Middle frontal gyrus (tissue), 1 donor: ENCODE data around the gene CYB5D1.
A peak's percentile ranks its signal among the peaks of the same experiment; 100 is the strongest.
"Not testable (repeated sequence)": the region's sequence is repeated elsewhere in the genome, so short reads cannot be mapped to it uniquely, and the experiment has no call there.

Source experiments
- DNase-seq: peaks from one replicate; pipeline ENCODE4 v3.0.0-alpha.2; 2015; ENCODE audit warnings: low spot score; ENCODE audit errors: extremely low spot score

Gene CYB5D1

GRCh38 chr17:7857713-7858521 lies at the start of gene CYB5D1:
Gene CYB5D1 (plus strand): TSS chr17:7858003. CDS start chr17:7858135, 132 bp downstream.
- DNase-seq: peak; percentile 85

- no peak for DNase-seq
Measured at GRCh38 chr17:7809086-7809790, 48.6 kb upstream of the CYB5D1 start.

- not testable (repeated sequence) for DNase-seq
Measured at GRCh38 chr17:7809791-7810343, 47.9 kb upstream of the CYB5D1 start.

- no peak for DNase-seq
Measured at GRCh38 chr17:7811251-7811650, 46.6 kb upstream of the CYB5D1 start.

GRCh38 chr17:7814969-7815368 lies 42.8 kb upstream of the CYB5D1 start:
- DNase-seq: no peak

GRCh38 chr17:7816926-7817642 lies 40.7 kb upstream of the CYB5D1 start:
- DNase-seq: no peak

GRCh38 chr17:7817643-7817964 lies 40.2 kb upstream of the CYB5D1 start:
- DNase-seq: no peak

- DNase-seq: no peak
Measured at GRCh38 chr17:7818026-7818425, 39.8 kb upstream of the CYB5D1 start.

GRCh38 chr17:7818746-7819645 lies 38.8 kb upstream of the CYB5D1 start:
- no peak for DNase-seq

GRCh38 chr17:7820231-7820630 lies 37.6 kb upstream of the CYB5D1 start:
- no peak for DNase-seq

- no peak for DNase-seq
Measured at GRCh38 chr17:7822126-7822525, 35.7 kb upstream of the CYB5D1 start.

GRCh38 chr17:7823581-7824001 lies 34.2 kb upstream of the CYB5D1 start:
- no peak for DNase-seq

GRCh38 chr17:7824021-7824924 lies 33.5 kb upstream of the CYB5D1 start:
- no peak for DNase-seq

- DNase-seq: no peak
Measured at GRCh38 chr17:7825206-7825990, 32.4 kb upstream of the CYB5D1 start.

GRCh38 chr17:7830616-7831015 lies 27.2 kb upstream of the CYB5D1 start:
- no peak for DNase-seq

- no peak for DNase-seq
Measured at GRCh38 chr17:7831233-7831632, 26.6 kb upstream of the CYB5D1 start.

- DNase-seq: no peak
Measured at GRCh38 chr17:7832431-7832830, 25.4 kb upstream of the CYB5D1 start.

- DNase-seq: no peak
Measured at GRCh38 chr17:7833011-7833794, 24.6 kb upstream of the CYB5D1 start.
